GM06990 (cell line): Measurements from ENCODE around the gene KLF13.

Experiments used
- DNase-seq: peaks from one replicate; pipeline ENCODE4 v3.0.0-alpha.2; 2011; ENCODE audit not compliant: insufficient read length; ENCODE audit errors: extremely low read depth
- H3K27me3 ChIP-seq: replicated peaks from 2 replicates; pipeline ENCODE4 v1.6.0; 2011; ENCODE audit warnings: low read length; ENCODE audit not compliant: control insufficient read depth, insufficient read depth
- H3K36me3 ChIP-seq: 2 replicates; pipeline ENCODE4 v1.5.1; 2011; ENCODE audit warnings: low read length; ENCODE audit not compliant: control insufficient read depth, insufficient read depth
- H3K4me3 ChIP-seq: replicated peaks from 2 replicates; pipeline ENCODE4 v1.5.1; 2011; ENCODE audit warnings: low read depth, mild to moderate bottlenecking, control low read depth, low read length
- TF ChIP-seq, protein P1 (sequence below): IDR thresholded peaks from 2 replicates; pipeline ENCODE4 v1.5.1; 2011; ENCODE audit warnings: low read length, control low read depth, mild to moderate bottlenecking, inconsistent platforms; ENCODE audit not compliant: insufficient read depth, poor library complexity, severe bottlenecking

KLF13 gene

DNA sequence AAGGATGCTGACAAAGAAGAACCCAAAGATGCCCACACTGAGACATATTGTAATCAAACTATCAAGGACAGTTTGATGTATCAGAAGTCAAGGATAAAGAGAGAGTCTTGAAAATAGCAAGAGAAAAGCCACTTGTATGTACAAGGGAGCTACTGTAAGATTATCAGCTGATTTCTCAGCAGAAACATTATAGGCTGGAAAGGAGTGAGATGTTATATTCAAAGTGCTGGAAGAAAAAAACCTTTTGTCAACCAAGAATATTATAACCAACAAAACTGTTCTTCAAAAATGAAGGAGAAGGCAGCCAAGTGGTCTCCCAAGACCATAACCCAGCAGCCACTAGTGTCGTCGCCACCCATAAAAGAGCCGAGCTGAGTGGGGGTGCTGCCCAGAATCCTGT is 93.2 kb downstream of the KLF13 start:
- no peak overlapping the region for H3K4me3 ChIP-seq
- TF ChIP-seq, protein P1, sequence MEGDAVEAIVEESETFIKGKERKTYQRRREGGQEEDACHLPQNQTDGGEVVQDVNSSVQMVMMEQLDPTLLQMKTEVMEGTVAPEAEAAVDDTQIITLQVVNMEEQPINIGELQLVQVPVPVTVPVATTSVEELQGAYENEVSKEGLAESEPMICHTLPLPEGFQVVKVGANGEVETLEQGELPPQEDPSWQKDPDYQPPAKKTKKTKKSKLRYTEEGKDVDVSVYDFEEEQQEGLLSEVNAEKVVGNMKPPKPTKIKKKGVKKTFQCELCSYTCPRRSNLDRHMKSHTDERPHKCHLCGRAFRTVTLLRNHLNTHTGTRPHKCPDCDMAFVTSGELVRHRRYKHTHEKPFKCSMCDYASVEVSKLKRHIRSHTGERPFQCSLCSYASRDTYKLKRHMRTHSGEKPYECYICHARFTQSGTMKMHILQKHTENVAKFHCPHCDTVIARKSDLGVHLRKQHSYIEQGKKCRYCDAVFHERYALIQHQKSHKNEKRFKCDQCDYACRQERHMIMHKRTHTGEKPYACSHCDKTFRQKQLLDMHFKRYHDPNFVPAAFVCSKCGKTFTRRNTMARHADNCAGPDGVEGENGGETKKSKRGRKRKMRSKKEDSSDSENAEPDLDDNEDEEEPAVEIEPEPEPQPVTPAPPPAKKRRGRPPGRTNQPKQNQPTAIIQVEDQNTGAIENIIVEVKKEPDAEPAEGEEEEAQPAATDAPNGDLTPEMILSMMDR = no peak
- H3K36me3 ChIP-seq = no peaks in the 10 kb centered on the region
- no peaks in the 10 kb centered on the region for H3K27me3 ChIP-seq
- DNase-seq = no peak

DNA sequence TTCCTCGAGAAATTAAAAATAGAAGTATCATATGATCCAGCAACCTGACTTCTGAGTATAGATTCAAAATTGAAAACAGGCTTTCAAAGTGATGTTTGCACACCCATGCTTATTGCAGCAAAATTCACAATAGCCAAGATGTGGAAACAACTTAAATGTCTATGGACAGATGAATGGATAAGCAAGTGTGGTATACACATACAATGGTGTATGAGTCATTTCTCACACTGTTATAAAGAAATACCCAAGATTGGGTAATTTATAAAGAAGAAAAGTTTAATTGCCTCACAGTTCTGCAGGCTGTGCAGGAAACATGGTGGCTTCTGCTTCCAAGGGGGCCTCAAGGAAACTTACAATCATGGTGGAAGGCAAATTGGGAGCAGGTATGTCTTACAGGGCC is 100.8 kb downstream of the KLF13 start:
- TF ChIP-seq, protein P1 = no peak
- H3K4me3 ChIP-seq = no peak overlapping the region
- no peak for DNase-seq
- H3K36me3 ChIP-seq = no peaks in the 10 kb centered on the region
- H3K27me3 ChIP-seq = no peaks in the 10 kb centered on the region
